Measurements from ENCODE around the gene C11orf52.

The C11orf52 gene

DNA sequence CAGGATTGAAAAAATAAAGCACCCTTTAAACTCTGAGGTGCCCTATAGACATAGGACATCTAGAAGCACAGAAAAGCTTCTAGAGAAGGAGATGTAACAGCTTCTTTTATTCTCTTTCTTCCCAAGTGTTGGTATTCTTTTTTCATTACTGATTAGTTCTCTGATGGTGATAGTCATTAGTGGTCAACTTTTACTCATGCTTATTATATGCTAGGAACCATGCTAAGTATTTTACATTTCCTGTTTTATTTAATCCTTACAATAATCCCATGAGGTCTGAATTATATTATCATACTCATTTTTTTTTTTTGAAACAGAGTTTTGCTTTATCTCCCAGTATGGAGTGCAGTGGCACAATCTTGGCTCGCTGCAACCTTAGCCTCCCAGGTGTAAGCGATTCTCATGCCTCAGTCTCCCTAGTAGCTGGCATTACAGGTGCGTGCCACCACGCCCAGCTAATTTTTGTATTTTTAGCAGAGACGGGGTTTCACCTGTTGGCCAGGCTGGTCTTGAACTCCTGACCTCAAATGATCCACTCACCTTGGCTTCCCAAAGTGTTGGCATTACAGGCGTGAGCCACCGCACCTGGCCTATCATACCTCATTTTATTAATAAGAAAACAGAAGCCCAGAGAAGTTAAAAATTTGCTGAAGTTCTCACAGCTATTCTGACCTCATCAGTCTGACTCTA is 3.0 kb downstream of the C11orf52 start:
- no peak overlapping the region for H3K4me3 ChIP-seq (ENCODE audit: control insufficient read depth, low read depth, low read length)
- TF ChIP-seq, protein P1, sequence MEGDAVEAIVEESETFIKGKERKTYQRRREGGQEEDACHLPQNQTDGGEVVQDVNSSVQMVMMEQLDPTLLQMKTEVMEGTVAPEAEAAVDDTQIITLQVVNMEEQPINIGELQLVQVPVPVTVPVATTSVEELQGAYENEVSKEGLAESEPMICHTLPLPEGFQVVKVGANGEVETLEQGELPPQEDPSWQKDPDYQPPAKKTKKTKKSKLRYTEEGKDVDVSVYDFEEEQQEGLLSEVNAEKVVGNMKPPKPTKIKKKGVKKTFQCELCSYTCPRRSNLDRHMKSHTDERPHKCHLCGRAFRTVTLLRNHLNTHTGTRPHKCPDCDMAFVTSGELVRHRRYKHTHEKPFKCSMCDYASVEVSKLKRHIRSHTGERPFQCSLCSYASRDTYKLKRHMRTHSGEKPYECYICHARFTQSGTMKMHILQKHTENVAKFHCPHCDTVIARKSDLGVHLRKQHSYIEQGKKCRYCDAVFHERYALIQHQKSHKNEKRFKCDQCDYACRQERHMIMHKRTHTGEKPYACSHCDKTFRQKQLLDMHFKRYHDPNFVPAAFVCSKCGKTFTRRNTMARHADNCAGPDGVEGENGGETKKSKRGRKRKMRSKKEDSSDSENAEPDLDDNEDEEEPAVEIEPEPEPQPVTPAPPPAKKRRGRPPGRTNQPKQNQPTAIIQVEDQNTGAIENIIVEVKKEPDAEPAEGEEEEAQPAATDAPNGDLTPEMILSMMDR (IDR thresholded peaks at IDR 0.05; ENCODE audit: control insufficient read depth, insufficient read depth, low read depth, low read length, missing control alignments): no peak
- no peak for DNase-seq (ENCODE audit: low read depth)

DNA sequence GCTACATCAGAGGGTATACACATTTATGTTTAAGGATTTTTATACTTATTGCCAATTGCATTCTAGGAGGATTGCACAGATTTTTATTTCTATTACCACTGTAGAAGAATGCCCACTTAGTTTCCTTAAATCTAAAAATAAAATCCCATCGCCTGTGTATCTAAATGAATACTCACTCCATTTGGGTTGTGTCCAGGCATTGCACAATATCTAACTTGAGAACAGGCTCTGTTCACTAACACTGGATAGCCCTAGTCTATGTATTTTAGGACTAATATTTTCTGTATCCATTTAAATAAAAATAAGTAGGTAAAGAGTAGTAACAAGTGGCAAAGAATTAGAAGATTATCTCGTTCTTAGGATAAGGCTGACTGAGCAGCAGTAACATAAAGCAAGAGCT is 4.1 kb downstream of the C11orf52 start:
- TF ChIP-seq, protein P1 (IDR thresholded peaks at IDR 0.05; ENCODE audit: control insufficient read depth, insufficient read depth, low read depth, low read length, missing control alignments): no peak
- no peak for DNase-seq (ENCODE audit: low read depth)
- no peak overlapping the region for H3K4me3 ChIP-seq (ENCODE audit: control insufficient read depth, low read depth, low read length)

DNA sequence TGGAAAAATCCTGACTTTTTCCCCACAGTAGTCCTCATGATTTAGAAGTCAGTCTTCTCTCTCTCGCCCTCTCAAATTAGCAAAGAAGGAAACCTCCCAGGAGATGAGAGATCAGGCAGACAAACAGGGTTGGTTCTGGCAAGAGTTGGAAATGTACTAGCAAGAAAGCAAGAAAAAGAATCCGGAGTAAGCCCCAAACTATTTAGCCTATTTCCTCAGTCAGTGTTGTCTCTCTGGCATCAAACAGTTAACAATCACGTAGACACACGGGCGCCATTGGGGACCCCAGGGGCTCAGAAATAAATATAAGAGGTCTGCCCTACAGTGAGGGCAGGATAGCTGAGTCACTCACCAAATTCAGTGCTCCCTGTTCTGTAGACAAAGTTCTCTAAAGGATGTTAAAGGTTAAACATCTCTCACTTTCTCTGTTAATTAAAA is 4.7 kb downstream of the C11orf52 start:
- DNase-seq (ENCODE audit: low read depth): no peak
- TF ChIP-seq, protein P1 (IDR thresholded peaks at IDR 0.05; ENCODE audit: control insufficient read depth, insufficient read depth, low read depth, low read length, missing control alignments): no peak

DNA sequence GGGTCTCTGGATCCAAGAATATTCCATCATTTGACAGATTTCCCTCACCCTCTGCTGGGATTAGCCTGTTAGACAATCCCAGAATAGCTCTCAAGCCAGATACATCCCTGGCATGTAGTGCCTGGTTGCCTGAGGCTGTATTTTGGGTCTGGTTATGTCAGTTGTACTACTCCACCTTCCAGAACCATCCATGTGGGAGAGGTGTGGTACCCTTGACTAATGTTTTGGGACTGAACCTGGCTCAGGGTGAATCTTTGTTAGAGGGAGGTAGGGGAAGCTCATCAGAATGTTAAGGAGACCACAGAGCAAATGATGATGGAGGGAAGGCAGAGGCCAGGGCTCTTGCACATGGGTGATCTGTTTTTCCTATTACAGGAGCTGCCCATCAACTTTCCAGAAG is 5.2 kb downstream of the C11orf52 start:
- TF ChIP-seq, protein P1 (IDR thresholded peaks at IDR 0.05; ENCODE audit: control insufficient read depth, insufficient read depth, low read depth, low read length, missing control alignments): no peak
- no peak overlapping the region for H3K4me3 ChIP-seq (ENCODE audit: control insufficient read depth, low read depth, low read length)
- no peak for DNase-seq (ENCODE audit: low read depth)

More for the DNA sequence above, 4.7 kb downstream of the C11orf52 start:
- H3K4me3 ChIP-seq (ENCODE audit: control insufficient read depth, low read depth, low read length): no peak overlapping the region

DNA sequence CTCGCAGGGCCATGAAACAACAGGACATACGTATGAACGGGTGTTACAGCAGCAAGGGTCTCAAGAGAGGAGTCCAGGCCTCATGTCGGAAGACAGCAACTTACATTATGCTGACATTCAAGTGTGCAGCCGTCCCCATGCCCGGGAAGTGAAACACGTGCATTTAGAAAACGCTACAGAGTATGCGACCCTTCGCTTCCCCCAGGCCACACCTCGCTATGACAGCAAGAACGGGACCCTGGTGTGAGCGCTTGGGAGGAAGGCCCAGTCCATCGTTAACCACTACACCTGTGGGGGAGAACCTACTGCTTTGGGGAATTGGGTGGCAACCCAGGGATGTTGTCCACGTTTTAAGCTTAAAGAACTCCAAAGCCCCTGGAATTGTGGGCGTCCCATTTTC is 7.2 kb downstream of the C11orf52 start:
- H3K4me3 ChIP-seq (ENCODE audit: control insufficient read depth, low read depth, low read length): no peak overlapping the region
- DNase-seq (ENCODE audit: low read depth): no peak
- TF ChIP-seq, protein P1 (IDR thresholded peaks at IDR 0.05; ENCODE audit: control insufficient read depth, insufficient read depth, low read depth, low read length, missing control alignments): no peak

DNA sequence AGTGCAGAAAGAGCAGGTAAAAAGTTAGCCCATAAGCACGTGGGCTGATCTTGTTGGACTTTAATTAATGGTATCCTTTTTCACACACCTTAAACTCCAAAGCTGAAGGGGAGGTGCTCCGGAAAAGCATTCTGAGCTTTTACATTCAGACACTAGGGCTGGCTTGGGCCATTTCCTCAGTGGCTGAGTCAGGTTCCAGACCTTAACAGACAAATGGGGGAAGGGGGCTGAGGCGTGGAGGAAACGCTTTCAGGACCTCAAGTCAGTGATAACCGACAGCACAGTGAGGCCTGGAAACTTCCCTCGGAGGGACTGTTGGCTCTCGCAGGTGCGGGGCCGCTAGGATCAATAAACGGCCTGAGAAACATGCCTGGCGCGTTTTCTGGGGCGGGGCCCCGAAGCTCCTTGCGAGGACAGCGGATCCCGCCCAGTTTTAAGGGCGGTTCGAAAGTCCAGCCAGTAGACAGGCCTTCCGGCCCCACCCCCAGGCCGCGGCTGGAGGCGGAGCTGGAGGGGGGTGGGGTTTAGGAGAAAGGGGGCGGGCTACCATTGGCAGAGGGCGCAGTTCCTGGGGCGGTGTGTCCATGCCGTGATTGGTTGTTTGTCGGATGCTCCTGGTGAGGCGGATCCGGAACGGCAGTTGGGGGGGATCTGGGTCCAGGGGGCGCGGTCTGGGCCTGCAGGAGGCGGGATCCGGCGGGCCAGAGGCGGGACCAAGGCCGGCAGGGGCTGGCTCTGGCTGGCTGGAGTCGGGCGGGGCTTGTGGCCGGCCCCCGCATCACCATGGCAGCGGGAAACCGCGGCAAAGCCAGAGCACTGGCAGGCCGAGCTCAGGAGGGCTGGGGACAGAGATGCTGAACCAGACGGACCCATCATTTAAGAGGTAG is 8.0 kb downstream of the C11orf52 start:
- H3K4me3 ChIP-seq (ENCODE audit: control insufficient read depth, low read depth, low read length): peak overlapping the region; percentile 51
- DNase-seq (ENCODE audit: low read depth): peak; percentile 87
- TF ChIP-seq, protein P1 (IDR thresholded peaks at IDR 0.05; ENCODE audit: control insufficient read depth, insufficient read depth, low read depth, low read length, missing control alignments): peak; percentile 7
